Measurements from ENCODE around the gene RNF208. TPM values are rescaled to one million over a fixed set of nuclear protein-coding genes. Genes with fewer than 3 reads are reported as not detected.

RNF208 gene
- total and polyA plus RNA-seq, 2 experiments from 2014 or later: 0.34 to 0.65 TPM

- Histone ChIP-seq H3K9me2 (ENCODE audit: insufficient read depth) (no peaks in the 10 kb centered on the region), H2AFZ (no peak overlapping the region), H3K9me3 (ENCODE audit: low read depth) (no peaks in the 10 kb centered on the region), H3K4me3 (no peak overlapping the region), H3K4me1 (ENCODE audit: insufficient read depth) (peaks cover 13% of the 10 kb centered on the region), H3K9ac (no peak overlapping the region), H4K20me1 (ENCODE audit: insufficient read depth) (no peaks in the 10 kb centered on the region), H3K27ac (no peak overlapping the region), H3K79me2 (ENCODE audit: insufficient read depth) (no peaks in the 10 kb centered on the region), H3F3A (ENCODE audit: insufficient read depth) (no peaks in the 10 kb centered on the region), H3K36me3 (ENCODE audit: low read depth) (no peaks in the 10 kb centered on the region), H3K27me3 (replicated peaks; ENCODE audit: insufficient read depth) (no peaks in the 10 kb centered on the region), H3K4me2 (ENCODE audit: unreplicated experiment) (no peak overlapping the region)
- no peak for DNase-seq
- in situ Hi-C loops (cut with MboI): loop anchor here (10.0 kb wide), 1 partner anchor 90 kb away; no protein-coding TSS in a partner anchor
- 84 to 92% methylated on average over 12 to 19 of the region's 19 CpGs for WGBS, 2 experiments (ENCODE audit: low coverage in 1 of 2, low lambda C conversion rate in 2 of 2, missing lambda C conversion rate in 2 of 2)
- TF ChIP-seq EZH2 (IDR thresholded peaks at IDR 0.05; ENCODE audit: insufficient read depth, poor library complexity, severe bottlenecking) (no peak), EZH2phosphoT487 (IDR thresholded peaks at IDR 0.05; ENCODE audit: insufficient read depth, low read depth) (no peak)
These were observed 7.4 kb downstream of the RNF208 start for GRCh38 chr9:137214620-137215019.

GRCh38 chr9:137213160-137214060 lies 8.6 kb downstream of the RNF208 start:
- Histone ChIP-seq H3K27me3 (replicated peaks; ENCODE audit: insufficient read depth) (no peaks in the 10 kb centered on the region), H3F3A (ENCODE audit: insufficient read depth) (no peaks in the 10 kb centered on the region), H3K79me2 (ENCODE audit: insufficient read depth) (no peaks in the 10 kb centered on the region), H4K20me1 (ENCODE audit: insufficient read depth) (no peaks in the 10 kb centered on the region), H3K4me1 (ENCODE audit: insufficient read depth) (peaks cover 8% of the 10 kb centered on the region; the same call in 1 of the 2 replicates), H3K4me3 (no peak overlapping the region), H3K9me3 (ENCODE audit: low read depth) (no peaks in the 10 kb centered on the region), H2AFZ (no peak overlapping the region), H3K4me2 (ENCODE audit: unreplicated experiment) (no peak overlapping the region), H3K9me2 (ENCODE audit: insufficient read depth) (no peaks in the 10 kb centered on the region), H3K27ac (no peak overlapping the region), H3K9ac (no peak overlapping the region), H3K36me3 (ENCODE audit: low read depth) (no peaks in the 10 kb centered on the region)
- in situ Hi-C loops (cut with MboI): loop anchor here (10.0 kb wide), 1 partner anchor 89 kb away; no protein-coding TSS in a partner anchor
- WGBS, 2 experiments (ENCODE audit: low coverage in 1 of 2, low lambda C conversion rate in 2 of 2, missing lambda C conversion rate in 2 of 2): 84 to 89% methylated on average over 48 to 49 of the region's 49 CpGs
- DNase-seq: peak; percentile 42
- TF ChIP-seq EZH2phosphoT487 (IDR thresholded peaks at IDR 0.05; ENCODE audit: insufficient read depth, low read depth): no peak
- no peak for TF ChIP-seq EZH2 (IDR thresholded peaks at IDR 0.05; ENCODE audit: insufficient read depth, poor library complexity, severe bottlenecking)

- Histone ChIP-seq H3K27ac (no peak overlapping the region), H2AFZ (no peak overlapping the region), H3K9me3 (ENCODE audit: low read depth) (no peaks in the 10 kb centered on the region), H3K79me2 (ENCODE audit: insufficient read depth) (peaks cover under 1% of the 10 kb centered on the region; the same call in 1 of the 2 replicates), H4K20me1 (ENCODE audit: insufficient read depth) (no peaks in the 10 kb centered on the region), H3K4me3 (no peak overlapping the region), H3K4me1 (ENCODE audit: insufficient read depth) (peaks cover 8% of the 10 kb centered on the region; the same call in 1 of the 2 replicates), H3K4me2 (ENCODE audit: unreplicated experiment) (no peak overlapping the region), H3K36me3 (ENCODE audit: low read depth) (no peaks in the 10 kb centered on the region), H3K9ac (no peak overlapping the region), H3K27me3 (replicated peaks; ENCODE audit: insufficient read depth) (no peaks in the 10 kb centered on the region), H3K9me2 (ENCODE audit: insufficient read depth) (no peaks in the 10 kb centered on the region), H3F3A (ENCODE audit: insufficient read depth) (no peaks in the 10 kb centered on the region)
- no peak for TF ChIP-seq EZH2 (IDR thresholded peaks at IDR 0.05; ENCODE audit: insufficient read depth, poor library complexity, severe bottlenecking)
- no peak for TF ChIP-seq EZH2phosphoT487 (IDR thresholded peaks at IDR 0.05; ENCODE audit: insufficient read depth, low read depth)
- no peak for DNase-seq
- in situ Hi-C loops (cut with MboI): loop anchor here (10.0 kb wide), 1 partner anchor 88 kb away; no protein-coding TSS in a partner anchor
- 85 to 87% methylated on average over 20 to 21 of the region's 21 CpGs for WGBS, 2 experiments (ENCODE audit: low coverage in 1 of 2, low lambda C conversion rate in 2 of 2, missing lambda C conversion rate in 2 of 2)
These were observed 9.5 kb downstream of the RNF208 start for GRCh38 chr9:137212520-137212919.

- TF ChIP-seq EZH2phosphoT487 (IDR thresholded peaks at IDR 0.05; ENCODE audit: insufficient read depth, low read depth) (no peak), EZH2 (IDR thresholded peaks at IDR 0.05; ENCODE audit: insufficient read depth, poor library complexity, severe bottlenecking) (no peak)
- Histone ChIP-seq H3K9me2 (ENCODE audit: insufficient read depth) (no peaks in the 10 kb centered on the region), H3K79me2 (ENCODE audit: insufficient read depth) (peaks cover 10% of the 10 kb centered on the region), H3K4me2 (ENCODE audit: unreplicated experiment) (no peak overlapping the region), H4K20me1 (ENCODE audit: insufficient read depth) (no peaks in the 10 kb centered on the region), H3K4me3 (no peak overlapping the region), H3K9ac (no peak overlapping the region), H3K27me3 (replicated peaks; ENCODE audit: insufficient read depth) (no peaks in the 10 kb centered on the region), H3K4me1 (ENCODE audit: insufficient read depth) (peaks cover 2% of the 10 kb centered on the region), H3K36me3 (ENCODE audit: low read depth) (no peaks in the 10 kb centered on the region), H3K27ac (no peak overlapping the region), H3F3A (ENCODE audit: insufficient read depth) (no peaks in the 10 kb centered on the region), H2AFZ (no peak overlapping the region), H3K9me3 (ENCODE audit: low read depth) (no peaks in the 10 kb centered on the region)
- no peak for DNase-seq
- 79 to 84% methylated on average over 11 to 13 of the region's 13 CpGs for WGBS, 2 experiments (ENCODE audit: low coverage in 1 of 2, low lambda C conversion rate in 2 of 2, missing lambda C conversion rate in 2 of 2)
- in situ Hi-C loops (cut with MboI): loop anchor here (10.0 kb wide), 1 partner anchor 87 kb away; no protein-coding TSS in a partner anchor
These were observed 10.5 kb downstream of the RNF208 start for GRCh38 chr9:137211532-137211931.

All from GM23248 (cell line).